H9 (cell line): ENCODE results near the gene TNPO3. TPM values are rescaled to one million over a fixed set of nuclear protein-coding genes. Genes with fewer than 3 reads are reported as not detected.

Source experiments
- DNase-seq: peaks from one replicate; pipeline ENCODE4 v3.0.0-alpha.2; 2017
- H2AFZ ChIP-seq: one replicate; pipeline ENCODE4 v1.6.1; 2013; ENCODE audit warnings: mild to moderate bottlenecking, low read length, control low read depth, moderate library complexity
- H2AK5ac ChIP-seq: 2 replicates; pipeline ENCODE4 v1.6.1; 2013; ENCODE audit warnings: low read length, control low read depth, mixed read lengths; ENCODE audit not compliant: insufficient read length
- H2BK120ac ChIP-seq: one replicate; pipeline ENCODE4 v1.6.1; 2013; ENCODE audit warnings: low read depth, mild to moderate bottlenecking, low read length, control low read depth, inconsistent platforms; ENCODE audit not compliant: poor library complexity, severe bottlenecking
- H2BK12ac ChIP-seq: 2 replicates; pipeline ENCODE4 v1.6.1; 2013; ENCODE audit warnings: low read length, control low read depth, mixed read lengths, low read depth; ENCODE audit not compliant: insufficient read length
- H2BK15ac ChIP-seq: 2 replicates; pipeline ENCODE4 v1.6.1; 2013; ENCODE audit warnings: low read depth, low read length, control low read depth
- H2BK20ac ChIP-seq: one replicate; pipeline ENCODE4 v1.6.1; 2013; ENCODE audit warnings: low read depth, mild to moderate bottlenecking, low read length, control low read depth, inconsistent platforms; ENCODE audit not compliant: poor library complexity, severe bottlenecking
- H2BK5ac ChIP-seq: 2 replicates; pipeline ENCODE4 v1.6.1; 2013; ENCODE audit warnings: low read length, control low read depth, mixed read lengths; ENCODE audit not compliant: insufficient read length
- H3K14ac ChIP-seq: 2 replicates; pipeline ENCODE4 v1.6.1; 2013; ENCODE audit warnings: low read length, control low read depth; ENCODE audit not compliant: insufficient read depth
- H3K18ac ChIP-seq: 2 replicates; pipeline ENCODE4 v1.6.1; 2013; ENCODE audit warnings: low read depth, mild to moderate bottlenecking, mixed read lengths, low read length, control low read depth; ENCODE audit not compliant: insufficient read length
- H3K23ac ChIP-seq: 2 replicates; pipeline ENCODE4 v1.6.1; 2013; ENCODE audit warnings: low read length, control low read depth, mixed read lengths, low read depth; ENCODE audit not compliant: insufficient read length
- H3K23me2 ChIP-seq: 2 replicates; pipeline ENCODE4 v1.6.1; 2013; ENCODE audit warnings: low read depth, mild to moderate bottlenecking, mixed read lengths, low read length, control low read depth; ENCODE audit not compliant: insufficient read length, poor library complexity, severe bottlenecking
- H3K27ac ChIP-seq: 2 replicates; pipeline ENCODE4 v1.5.1; 2013; ENCODE audit warnings: low read length, control low read depth, mixed read lengths, low read depth; ENCODE audit not compliant: insufficient read length
- H3K27me3 ChIP-seq: 2 replicates; pipeline ENCODE4 v1.6.1; 2013; ENCODE audit warnings: low read length, control low read depth, inconsistent platforms; ENCODE audit not compliant: insufficient read depth
- H3K4ac ChIP-seq: 2 replicates; pipeline ENCODE4 v1.6.1; 2013; ENCODE audit warnings: low read depth, mild to moderate bottlenecking, control low read depth, inconsistent platforms, low read length, moderate library complexity
- H3K4me1 ChIP-seq: 2 replicates; pipeline ENCODE4 v1.6.1; 2013; ENCODE audit warnings: low read length, control low read depth, inconsistent platforms; ENCODE audit not compliant: insufficient read depth
- H3K4me2 ChIP-seq: 2 replicates; pipeline ENCODE4 v1.6.1; 2013; ENCODE audit warnings: low read length, control low read depth, mixed read lengths; ENCODE audit not compliant: insufficient read length, insufficient read depth
- H3K56ac ChIP-seq: 2 replicates; pipeline ENCODE4 v1.6.1; 2013; ENCODE audit warnings: low read depth, mild to moderate bottlenecking, mixed read lengths, low read length, control low read depth; ENCODE audit not compliant: insufficient read length
- H3K79me1 ChIP-seq: 2 replicates; pipeline ENCODE4 v1.6.1; 2013; ENCODE audit warnings: low read depth, mild to moderate bottlenecking, moderate library complexity, low read length, control low read depth, inconsistent platforms; ENCODE audit not compliant: insufficient read depth, poor library complexity, severe bottlenecking
- H3K79me2 ChIP-seq: 2 replicates; pipeline ENCODE4 v1.6.1; 2013; ENCODE audit warnings: low read length, control low read depth, inconsistent platforms; ENCODE audit not compliant: insufficient read depth
- H3K9ac ChIP-seq: 2 replicates; pipeline ENCODE4 v1.6.1; 2013; ENCODE audit warnings: low read length, control low read depth, mixed read lengths; ENCODE audit not compliant: insufficient read length; ENCODE audit errors: extremely low read depth
- H3K9me3 ChIP-seq: one replicate; pipeline ENCODE4 v1.6.1; 2013; ENCODE audit warnings: low read depth, low read length, inconsistent platforms; ENCODE audit not compliant: control insufficient read depth
- H3T11ph ChIP-seq: one replicate; pipeline ENCODE4 v1.6.1; 2013; ENCODE audit warnings: mild to moderate bottlenecking, low read length, control low read depth, inconsistent platforms
- H4K20me1 ChIP-seq: one replicate; pipeline ENCODE4 v1.6.1; 2013; ENCODE audit not compliant: control insufficient read depth, insufficient read length, insufficient read depth
- H4K5ac ChIP-seq: 2 replicates; pipeline ENCODE4 v1.6.1; 2013; ENCODE audit warnings: low read depth, mild to moderate bottlenecking, mixed read lengths, low read length, control low read depth; ENCODE audit not compliant: insufficient read length
- H4K8ac ChIP-seq: replicated peaks from 2 replicates; pipeline ENCODE4 v1.6.1; 2013; ENCODE audit warnings: low read length, control low read depth, mixed read lengths, low read depth; ENCODE audit not compliant: insufficient read length
- H4K91ac ChIP-seq: 2 replicates; pipeline ENCODE4 v1.6.1; 2013; ENCODE audit warnings: low read depth, mild to moderate bottlenecking, moderate library complexity, mixed read lengths, low read length, control low read depth; ENCODE audit not compliant: insufficient read length
- H3K27ac Mint-ChIP-seq, 3 experiments: 2 replicates in 2 of 3; 3 replicates in 1 of 3; pipeline ENCODE4 v1.8.0; 2020 to 2021; ENCODE audit warnings: mixed read lengths in 3 of 3, mild to moderate bottlenecking in 1 of 3, moderate library complexity in 1 of 3
- H3K27me3 Mint-ChIP-seq: 2 replicates; pipeline ENCODE4 v1.8.0; 2021; ENCODE audit warnings: low read depth, mild to moderate bottlenecking, moderate library complexity, mixed read lengths
- H3K36me3 Mint-ChIP-seq, 3 experiments: 2 replicates in 2 of 3; 3 replicates in 1 of 3; pipeline ENCODE4 v1.8.0; 2020 to 2021; ENCODE audit warnings: low read depth in 3 of 3, mixed read lengths in 3 of 3; ENCODE audit not compliant: insufficient read depth in 1 of 3
- H3K4me1 Mint-ChIP-seq, 2 experiments: 2 replicates each; pipeline ENCODE4 v1.8.0; 2020; ENCODE audit warnings: mixed read lengths in 2 of 2
- H3K4me3 Mint-ChIP-seq, 2 experiments: 2 replicates in 1 of 2; 3 replicates in 1 of 2; pipeline ENCODE4 v1.8.0; 2020 to 2021; ENCODE audit warnings: mild to moderate bottlenecking in 2 of 2, mixed read lengths in 2 of 2, moderate library complexity in 1 of 2
- H3K9me3 Mint-ChIP-seq, 2 experiments: 2 replicates in 1 of 2; 3 replicates in 1 of 2; pipeline ENCODE4 v1.8.0; 2020; ENCODE audit warnings: mild to moderate bottlenecking in 2 of 2, mixed read lengths in 2 of 2, moderate library complexity in 1 of 2
- CTCF ChIP-seq: fragments of 200-600 bp; sonication (generic); conservative IDR thresholded peaks from 3 replicates; pipeline ENCODE4 v1.8.0; 2021; ENCODE audit warnings: antibody characterized with exemption, mild to moderate bottlenecking
- WGBS: extraction: QIAGEN DNeasy Blood & Tissue Kit; methylation state at CpG from one replicate; pipeline ENCODE4 v1.1.7; 2013; ENCODE audit warnings: missing lambda C conversion rate, low lambda C conversion rate, mixed read lengths; ENCODE audit not compliant: insufficient read length; ENCODE audit errors: extremely low coverage; 5-methylcytosine and 5-hydroxymethylcytosine counted together
- total RNA-seq: library from RNA; stranded (reverse); gene quantifications from 2 replicates; pipeline ENCODE4 v1.2.1, GENCODE V29; 2021

Gene TNPO3
- total RNA-seq, 1 experiment from 2014 or later, result 90.1 TPM

- no peak overlapping the region for H2BK5ac ChIP-seq
- H3K56ac ChIP-seq, result no peak overlapping the region
- H2BK120ac ChIP-seq, result no peak overlapping the region
- no peaks in the 10 kb centered on the region for H3K79me2 ChIP-seq
- H2AK5ac ChIP-seq, result no peak overlapping the region
- no peak overlapping the region for H3K9ac ChIP-seq
- no peak overlapping the region for H2BK20ac ChIP-seq
- no peak overlapping the region for H4K8ac ChIP-seq
- no peak overlapping the region for H3K18ac ChIP-seq
- H2BK12ac ChIP-seq, result no peak overlapping the region
- Mint-ChIP-seq H3K27ac (no peak overlapping the region), H3K4me3 (no peak overlapping the region), H3K27me3 (no peaks in the 10 kb centered on the region; the same call in 1 of the 2 replicates), H3K4me1 (peaks cover 13 to 14% of the 10 kb centered on the region in 2 experiments), H3K36me3 (peaks cover 0 to 17% (median 10%) of the 10 kb centered on the region in 3 experiments; a peak in 4 of 7 replicates), H3K9me3 (no peaks in the 10 kb centered on the region)
- no CpG with 5 or more reads among the region's 12 CpGs for WGBS
- no peaks in the 10 kb centered on the region for H3K27me3 ChIP-seq
- no peak overlapping the region for H3K4me2 ChIP-seq
- H3K4me1 ChIP-seq, result no peaks in the 10 kb centered on the region; the same call in 1 of the 2 replicates
- no peaks in the 10 kb centered on the region for H3K9me3 ChIP-seq
- no peak overlapping the region for H4K5ac ChIP-seq
- no peak for TF ChIP-seq CTCF
- no peaks in the 10 kb centered on the region for H3K23me2 ChIP-seq
- H3K79me1 ChIP-seq, result no peaks in the 10 kb centered on the region
- no peak overlapping the region for H3K4ac ChIP-seq
- H2BK15ac ChIP-seq, result no peak overlapping the region
- DNase-seq, result no peak
- H3K23ac ChIP-seq, result no peak overlapping the region
- no peak overlapping the region for H2AFZ ChIP-seq
- H4K20me1 ChIP-seq, result no peaks in the 10 kb centered on the region
- H3K14ac ChIP-seq, result no peak overlapping the region
- no peak overlapping the region for H3T11ph ChIP-seq
- H3K27ac ChIP-seq, result no peak overlapping the region
- no peak overlapping the region for H4K91ac ChIP-seq
Observed at GRCh38 chr7:128948312-128948973, 106.5 kb downstream of the TNPO3 start.
